Central memory CD8-positive, alpha-beta T cell (primary cell): ENCODE data around the gene ADAMTS1.

Experiments used
- ATAC-seq: fragments of 150-1000 bp; cut with Tn5 transposase; replicated peaks from 2 replicates; pipeline ENCODE4 v1.10.0; 2022; ENCODE audit warnings: mild to moderate bottlenecking, moderate FRiP score, moderate number of reproducible peaks; ENCODE audit not compliant: poor library complexity, severe bottlenecking; ENCODE audit errors: extremely low read depth
- DNase-seq, 2 donors: peaks; one replicate each; pipeline ENCODE4 v3.0.0; 2021; ENCODE audit warnings: low spot score in 2 of 2
- H3K27ac Mint-ChIP-seq: one replicate; pipeline ENCODE4 v1.8.0; 2022; ENCODE audit warnings: low read depth, mild to moderate bottlenecking, moderate library complexity, mixed read lengths
- H3K27me3 Mint-ChIP-seq: one replicate; pipeline ENCODE4 v1.8.0; 2022; ENCODE audit warnings: mixed read lengths
- H3K36me3 Mint-ChIP-seq: one replicate; pipeline ENCODE4 v1.8.0; 2022; ENCODE audit warnings: mild to moderate bottlenecking, moderate library complexity, mixed read lengths; ENCODE audit not compliant: insufficient read depth
- H3K4me1 Mint-ChIP-seq: one replicate; pipeline ENCODE4 v1.8.0; 2022; ENCODE audit warnings: mixed read lengths
- H3K4me3 Mint-ChIP-seq: one replicate; pipeline ENCODE4 v1.8.0; 2022; ENCODE audit warnings: mild to moderate bottlenecking, moderate library complexity, mixed read lengths
- H3K9me3 Mint-ChIP-seq: one replicate; pipeline ENCODE4 v1.8.0; 2022; ENCODE audit warnings: mixed read lengths

The ADAMTS1 gene

GRCh38 chr21:26842300-26842699 is 2.9 kb downstream of the ADAMTS1 start:
- Mint-ChIP-seq H3K27ac (no peak overlapping the region), H3K9me3 (no peaks in the 10 kb centered on the region), H3K4me1 (peaks cover 45% of the 10 kb centered on the region), H3K4me3 (no peak overlapping the region), H3K27me3 (peaks cover 83% of the 10 kb centered on the region), H3K36me3 (peaks cover 1% of the 10 kb centered on the region)
- DNase-seq (no peak), ATAC-seq (no peak)

- Mint-ChIP-seq H3K4me3 (no peak overlapping the region), H3K27me3 (peaks cover 70% of the 10 kb centered on the region), H3K36me3 (no peaks in the 10 kb centered on the region), H3K4me1 (peaks cover 31% of the 10 kb centered on the region), H3K9me3 (no peaks in the 10 kb centered on the region), H3K27ac (no peak overlapping the region)
- no peak for DNase-seq
- ATAC-seq: no peak
Observed at GRCh38 chr21:26840912-26841311, 4.3 kb downstream of the ADAMTS1 start.

- ATAC-seq (peak; percentile 56), DNase-seq (no peak)
- Mint-ChIP-seq H3K36me3 (no peaks in the 10 kb centered on the region), H3K4me1 (peaks cover 26% of the 10 kb centered on the region), H3K27ac (peak overlapping the region; percentile 40), H3K4me3 (no peak overlapping the region), H3K27me3 (peaks cover 63% of the 10 kb centered on the region), H3K9me3 (no peaks in the 10 kb centered on the region)
Observed at GRCh38 chr21:26840201-26840600, 5.0 kb downstream of the ADAMTS1 start.

- no peak for ATAC-seq
- H3K36me3 Mint-ChIP-seq: no peaks in the 10 kb centered on the region
- H3K4me1 Mint-ChIP-seq: peaks cover 13% of the 10 kb centered on the region
- H3K9me3 Mint-ChIP-seq: no peaks in the 10 kb centered on the region
- H3K27ac Mint-ChIP-seq: no peak overlapping the region
- peaks cover 44% of the 10 kb centered on the region for H3K27me3 Mint-ChIP-seq
- DNase-seq: no peak
- no peak overlapping the region for H3K4me3 Mint-ChIP-seq
Observed at GRCh38 chr21:26837539-26837938, 7.7 kb downstream of the ADAMTS1 start.

GRCh38 chr21:26836528-26836927 is 8.7 kb downstream of the ADAMTS1 start:
- Mint-ChIP-seq H3K4me3 (no peak overlapping the region), H3K27ac (no peak overlapping the region), H3K27me3 (peaks cover 34% of the 10 kb centered on the region), H3K36me3 (no peaks in the 10 kb centered on the region), H3K4me1 (peaks cover 13% of the 10 kb centered on the region), H3K9me3 (no peaks in the 10 kb centered on the region)
- DNase-seq: no peak
- no peak for ATAC-seq

GRCh38 chr21:26835714-26836265 is 9.4 kb downstream of the ADAMTS1 start:
- Mint-ChIP-seq H3K36me3 (no peaks in the 10 kb centered on the region), H3K9me3 (no peaks in the 10 kb centered on the region), H3K27ac (no peak overlapping the region), H3K4me1 (peaks cover 12% of the 10 kb centered on the region), H3K27me3 (peaks cover 31% of the 10 kb centered on the region), H3K4me3 (no peak overlapping the region)
- ATAC-seq (no peak), DNase-seq (no peak)

GRCh38 chr21:26835027-26835713 is 10.0 kb downstream of the ADAMTS1 start:
- no peak overlapping the region for H3K27ac Mint-ChIP-seq
- H3K27me3 Mint-ChIP-seq: peaks cover 25% of the 10 kb centered on the region
- no peak for DNase-seq
- no peak overlapping the region for H3K4me3 Mint-ChIP-seq
- H3K4me1 Mint-ChIP-seq: peaks cover 6% of the 10 kb centered on the region
- no peak for ATAC-seq
- H3K9me3 Mint-ChIP-seq: no peaks in the 10 kb centered on the region
- no peaks in the 10 kb centered on the region for H3K36me3 Mint-ChIP-seq

GRCh38 chr21:26834181-26834905 is 10.9 kb downstream of the ADAMTS1 start:
- H3K36me3 Mint-ChIP-seq: no peaks in the 10 kb centered on the region

GRCh38 chr21:26833460-26833939 is 11.7 kb downstream of the ADAMTS1 start:
- ATAC-seq (no peak), DNase-seq (no peak)
- Mint-ChIP-seq H3K4me1 (no peaks in the 10 kb centered on the region), H3K4me3 (no peak overlapping the region), H3K9me3 (no peaks in the 10 kb centered on the region), H3K36me3 (no peaks in the 10 kb centered on the region), H3K27ac (no peak overlapping the region), H3K27me3 (peaks cover 8% of the 10 kb centered on the region)

More at GRCh38 chr21:26834181-26834905, 10.9 kb downstream of the ADAMTS1 start:
- ATAC-seq (no peak), DNase-seq (no peak)
- Mint-ChIP-seq H3K4me3 (no peak overlapping the region), H3K27ac (no peak overlapping the region), H3K4me1 (no peaks in the 10 kb centered on the region), H3K27me3 (peaks cover 17% of the 10 kb centered on the region), H3K9me3 (no peaks in the 10 kb centered on the region)

- no peak for DNase-seq
- Mint-ChIP-seq H3K9me3 (no peaks in the 10 kb centered on the region), H3K4me3 (no peak overlapping the region), H3K4me1 (no peaks in the 10 kb centered on the region), H3K27me3 (peaks cover 6% of the 10 kb centered on the region), H3K27ac (no peak overlapping the region), H3K36me3 (no peaks in the 10 kb centered on the region)
- no peak for ATAC-seq
Observed at GRCh38 chr21:26833011-26833410, 12.2 kb downstream of the ADAMTS1 start.

- no peak overlapping the region for H3K27ac Mint-ChIP-seq
- H3K9me3 Mint-ChIP-seq: no peaks in the 10 kb centered on the region
- DNase-seq: no peak
- H3K4me3 Mint-ChIP-seq: no peak overlapping the region
- H3K27me3 Mint-ChIP-seq: peaks cover 4% of the 10 kb centered on the region
- H3K36me3 Mint-ChIP-seq: no peaks in the 10 kb centered on the region
- no peaks in the 10 kb centered on the region for H3K4me1 Mint-ChIP-seq
- no peak for ATAC-seq
Observed at GRCh38 chr21:26832546-26832945, 12.7 kb downstream of the ADAMTS1 start.

GRCh38 chr21:26826801-26827200 is 18.4 kb downstream of the ADAMTS1 start:
- ATAC-seq: no peak

GRCh38 chr21:26820509-26820908 is 24.7 kb downstream of the ADAMTS1 start:
- no peaks in the 10 kb centered on the region for H3K4me1 Mint-ChIP-seq
- no peak for ATAC-seq
- no peak overlapping the region for H3K27ac Mint-ChIP-seq
- no peaks in the 10 kb centered on the region for H3K36me3 Mint-ChIP-seq
- H3K4me3 Mint-ChIP-seq: no peak overlapping the region
- no peaks in the 10 kb centered on the region for H3K27me3 Mint-ChIP-seq
- no peak for DNase-seq
- H3K9me3 Mint-ChIP-seq: peaks cover 7% of the 10 kb centered on the region

More at GRCh38 chr21:26826801-26827200, 18.4 kb downstream of the ADAMTS1 start:
- DNase-seq: no peak
- H3K27me3 Mint-ChIP-seq: no peaks in the 10 kb centered on the region
- H3K9me3 Mint-ChIP-seq: peaks cover 7% of the 10 kb centered on the region
- no peak overlapping the region for H3K27ac Mint-ChIP-seq
- no peaks in the 10 kb centered on the region for H3K36me3 Mint-ChIP-seq
- H3K4me1 Mint-ChIP-seq: no peaks in the 10 kb centered on the region
- H3K4me3 Mint-ChIP-seq: no peak overlapping the region
